SJSA1 (cell line): Measurements from ENCODE around the gene RTN4RL1. TPM values are rescaled to one million over a fixed set of nuclear protein-coding genes. Genes with fewer than 3 reads are reported as not detected.
A peak's percentile ranks its signal among the peaks of the same experiment; 100 is the strongest.

Source experiments
- DNase-seq, 2 experiments: peaks; one replicate each; pipeline ENCODE4 v3.0.0-alpha.2; 2015 to 2020; ENCODE audit warnings: low spot score in 2 of 2, low read depth in 1 of 2
- H3K27ac ChIP-seq: fragments of 250-450 bp; sonication (Bioruptor Pico); 2 replicates; pipeline ENCODE4 v1.5.1; 2020; ENCODE audit warnings: mild to moderate bottlenecking, moderate library complexity
- H3K27me3 ChIP-seq: fragments of 250-450 bp; sonication (Bioruptor Pico); replicated peaks from 2 replicates; pipeline ENCODE4 v1.5.1; 2020; ENCODE audit warnings: mild to moderate bottlenecking, moderate library complexity
- H3K36me3 ChIP-seq: fragments of 250-450 bp; sonication (Bioruptor Pico); 2 replicates; pipeline ENCODE4 v1.5.1; 2020; ENCODE audit warnings: mild to moderate bottlenecking
- H3K4me1 ChIP-seq: fragments of 250-450 bp; sonication (Bioruptor Pico); replicated peaks from 2 replicates; pipeline ENCODE4 v1.6.1; 2021; ENCODE audit warnings: mild to moderate bottlenecking
- H3K4me3 ChIP-seq: fragments of 250-450 bp; sonication (Bioruptor Pico); 2 replicates; pipeline ENCODE4 v1.5.1; 2020; ENCODE audit warnings: mild to moderate bottlenecking
- H3K9me3 ChIP-seq: fragments of 250-450 bp; sonication (Bioruptor Pico); replicated peaks from 2 replicates; pipeline ENCODE4 v1.5.1; 2020; ENCODE audit warnings: mild to moderate bottlenecking
- total RNA-seq: library from RNA; depleted of rRNA; stranded (reverse); fragments of >200 nt; shearing (Covaris generic); gene quantifications from 2 replicates; pipeline ENCODE4 v1.2.3, GENCODE V29; 2014

Gene RTN4RL1
- total RNA-seq, 1 experiment from 2014 or later = not detected

DNA sequence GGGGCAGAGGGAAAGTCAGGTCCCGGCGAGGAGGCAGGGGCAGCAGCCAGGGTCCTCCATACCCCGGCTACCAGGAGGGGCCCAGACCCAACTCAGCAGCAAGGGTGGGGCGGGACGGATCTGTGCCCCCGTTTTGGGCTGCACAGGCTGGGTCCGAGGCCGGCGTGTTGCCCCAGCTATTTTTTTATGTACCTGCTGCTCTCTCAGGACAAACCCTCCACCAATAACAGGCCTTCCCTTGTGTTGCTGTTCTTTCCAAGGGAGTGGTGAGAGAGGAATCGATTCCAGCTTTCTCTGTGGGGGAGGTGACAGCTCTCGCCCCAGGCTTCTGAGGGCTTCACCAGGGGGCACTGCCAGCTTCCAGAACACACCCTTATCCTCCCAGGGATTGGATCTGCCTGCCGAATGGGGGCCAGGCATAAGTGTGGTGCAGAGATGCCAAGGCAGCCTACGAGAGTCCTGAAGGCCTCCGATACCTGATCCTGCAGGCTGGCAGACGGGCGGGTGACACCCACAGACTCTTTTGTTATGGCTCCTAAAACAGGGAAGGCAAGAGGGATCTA, 22.3 kb downstream of the RTN4RL1 start:
- Histone ChIP-seq H3K27ac (no peak overlapping the region), H3K4me1 (peaks cover 12% of the 10 kb centered on the region), H3K27me3 (no peaks in the 10 kb centered on the region; the same call in 1 of the 2 replicates), H3K36me3 (no peaks in the 10 kb centered on the region), H3K9me3 (no peaks in the 10 kb centered on the region), H3K4me3 (no peak overlapping the region)
- no peak for DNase-seq

DNA sequence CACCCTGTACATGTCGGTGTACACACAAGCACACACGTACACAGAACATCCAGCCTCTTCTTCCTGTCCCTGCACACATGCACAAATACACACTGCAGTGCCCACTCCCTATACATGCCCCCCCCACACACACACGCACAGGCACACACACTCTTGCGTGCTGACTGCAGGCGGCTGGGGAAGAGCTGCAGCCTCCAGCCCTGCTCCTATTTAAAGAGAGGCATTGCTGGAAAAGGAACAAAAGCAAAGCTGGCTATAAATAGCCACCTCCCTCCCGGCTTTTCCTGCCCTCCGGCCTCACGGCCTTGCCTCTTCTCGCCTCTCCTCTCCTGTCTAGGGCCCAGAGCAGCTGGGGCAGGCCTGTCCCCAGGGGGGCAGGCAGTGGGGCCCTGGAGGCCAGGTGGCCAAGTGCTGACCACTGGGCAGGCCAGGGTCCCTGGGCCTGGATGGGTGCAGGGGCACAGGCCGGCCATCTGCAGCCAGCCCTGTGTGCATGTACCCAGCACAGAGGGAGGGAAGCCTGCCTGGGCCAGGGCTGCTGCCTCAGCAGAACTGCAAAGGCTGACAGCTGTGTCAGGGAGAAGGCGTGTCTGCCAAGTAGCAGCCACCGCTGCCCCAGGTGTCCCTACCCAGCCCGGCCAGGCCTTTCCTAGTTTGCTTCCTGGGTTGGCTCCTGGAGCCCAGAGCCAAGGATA, 25.4 kb downstream of the RTN4RL1 start:
- Histone ChIP-seq H3K4me1 (peaks cover 12% of the 10 kb centered on the region), H3K27me3 (no peaks in the 10 kb centered on the region; the same call in 1 of the 2 replicates), H3K27ac (no peak overlapping the region), H3K9me3 (no peaks in the 10 kb centered on the region), H3K36me3 (no peaks in the 10 kb centered on the region), H3K4me3 (no peak overlapping the region)
- peak in 1 of 2 experiments; percentile 19 for DNase-seq

DNA sequence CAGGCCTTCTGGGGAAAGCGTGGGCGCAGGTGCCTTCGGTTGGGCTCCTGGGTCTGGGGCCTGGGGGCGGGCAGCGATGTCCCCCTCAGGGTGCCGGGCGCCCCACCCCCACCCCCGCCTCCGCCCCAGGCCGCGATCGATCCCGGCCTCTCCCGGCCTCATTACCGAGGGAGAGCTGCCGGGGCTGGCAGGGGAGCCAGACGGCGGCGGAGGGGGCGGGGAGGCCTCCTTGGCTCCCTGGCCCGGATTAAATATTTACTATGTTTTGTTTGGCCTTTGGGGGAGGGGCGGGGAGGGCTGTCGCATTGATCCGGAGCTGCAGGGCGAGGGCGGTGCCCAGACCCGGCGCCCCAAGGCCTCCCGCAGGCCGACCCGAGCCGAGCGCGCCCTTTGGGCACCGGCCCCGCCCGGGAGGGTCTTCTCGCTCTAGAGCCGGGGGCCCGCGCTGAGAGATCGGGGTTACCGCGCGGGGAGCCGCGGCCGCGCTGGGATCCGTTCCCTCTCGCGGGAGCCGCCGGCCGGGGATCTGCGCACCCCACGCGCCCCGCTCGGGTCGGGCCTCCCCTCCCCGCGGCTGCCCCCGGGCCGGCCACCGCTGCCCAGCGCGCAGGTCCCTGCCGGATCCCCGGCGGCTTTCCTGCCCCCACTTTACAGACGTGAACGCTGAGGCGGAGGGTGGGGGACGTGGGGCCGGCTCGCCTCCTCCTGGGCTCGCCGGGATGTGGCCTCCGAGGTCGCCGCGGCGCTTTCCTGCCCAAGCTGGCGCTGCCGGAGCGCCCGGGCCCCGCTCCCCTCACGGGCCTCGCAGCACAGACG, 27.0 kb downstream of the RTN4RL1 start:
- Histone ChIP-seq H3K9me3 (no peaks in the 10 kb centered on the region), H3K36me3 (no peaks in the 10 kb centered on the region), H3K4me3 (no peak overlapping the region), H3K27ac (no peak overlapping the region), H3K27me3 (no peaks in the 10 kb centered on the region; the same call in 1 of the 2 replicates), H3K4me1 (peaks cover 12% of the 10 kb centered on the region)
- no peak for DNase-seq

DNA sequence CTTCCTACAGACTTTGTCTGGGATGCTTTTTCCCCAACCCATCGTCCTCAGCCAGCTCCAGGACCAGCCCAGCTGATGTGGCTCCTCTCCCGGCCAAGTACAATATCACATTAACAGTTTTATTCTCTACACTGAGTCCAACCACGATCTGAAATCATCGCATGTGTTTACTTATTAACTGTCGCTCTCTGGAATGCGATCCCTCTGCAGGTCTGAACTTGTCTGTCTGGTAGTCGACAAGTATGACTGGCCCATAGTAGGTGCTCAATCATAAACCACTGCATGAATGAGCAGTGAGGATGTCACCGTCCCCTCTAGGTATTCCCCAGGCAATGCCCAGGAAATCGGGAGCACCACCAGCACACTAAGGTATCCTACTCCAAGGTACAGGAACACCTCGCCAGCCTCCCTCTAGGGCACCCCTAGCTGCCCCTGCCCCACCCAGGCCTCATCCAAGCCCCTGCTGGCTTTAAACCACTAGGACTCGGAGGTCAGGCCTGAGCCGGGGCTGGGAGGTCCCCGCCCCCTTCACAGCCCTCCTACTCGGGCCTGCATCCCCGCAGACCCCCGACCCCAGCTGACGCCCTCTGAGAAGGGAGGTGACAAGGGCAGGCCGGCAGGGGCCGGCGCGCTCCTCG, 27.7 kb downstream of the RTN4RL1 start:
- Histone ChIP-seq H3K9me3 (no peaks in the 10 kb centered on the region), H3K4me3 (no peak overlapping the region), H3K36me3 (no peaks in the 10 kb centered on the region), H3K27ac (no peak overlapping the region), H3K4me1 (peaks cover 12% of the 10 kb centered on the region), H3K27me3 (no peaks in the 10 kb centered on the region; the same call in 1 of the 2 replicates)
- DNase-seq = no peak

DNA sequence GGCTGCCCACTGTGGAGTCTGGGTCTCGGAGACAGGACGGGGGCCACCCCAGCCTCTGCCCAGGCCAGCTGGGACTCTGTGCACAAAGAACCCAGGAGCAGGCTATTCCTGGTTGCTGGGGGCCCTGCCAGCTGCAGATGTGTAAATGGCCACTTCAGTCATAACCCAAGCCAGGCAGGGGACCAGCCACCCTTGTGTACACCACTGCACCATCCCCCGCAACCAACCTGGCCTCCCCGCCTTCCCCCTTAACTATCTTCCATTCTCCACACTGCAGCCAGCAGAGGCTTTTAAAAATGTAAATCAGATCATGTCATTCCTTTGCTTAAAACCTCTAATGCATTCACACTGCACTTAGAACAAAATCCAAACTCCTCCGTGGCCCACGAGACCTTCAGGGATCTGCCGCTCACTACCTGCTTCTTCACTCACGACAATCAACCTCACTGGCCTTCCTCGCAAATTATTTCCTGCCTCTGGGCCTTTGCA, 28.3 kb downstream of the RTN4RL1 start:
- Histone ChIP-seq H3K27me3 (no peaks in the 10 kb centered on the region; the same call in 1 of the 2 replicates), H3K9me3 (no peaks in the 10 kb centered on the region), H3K36me3 (no peaks in the 10 kb centered on the region), H3K27ac (no peak overlapping the region), H3K4me3 (no peak overlapping the region), H3K4me1 (peaks cover 12% of the 10 kb centered on the region)
- DNase-seq = no peak

DNA sequence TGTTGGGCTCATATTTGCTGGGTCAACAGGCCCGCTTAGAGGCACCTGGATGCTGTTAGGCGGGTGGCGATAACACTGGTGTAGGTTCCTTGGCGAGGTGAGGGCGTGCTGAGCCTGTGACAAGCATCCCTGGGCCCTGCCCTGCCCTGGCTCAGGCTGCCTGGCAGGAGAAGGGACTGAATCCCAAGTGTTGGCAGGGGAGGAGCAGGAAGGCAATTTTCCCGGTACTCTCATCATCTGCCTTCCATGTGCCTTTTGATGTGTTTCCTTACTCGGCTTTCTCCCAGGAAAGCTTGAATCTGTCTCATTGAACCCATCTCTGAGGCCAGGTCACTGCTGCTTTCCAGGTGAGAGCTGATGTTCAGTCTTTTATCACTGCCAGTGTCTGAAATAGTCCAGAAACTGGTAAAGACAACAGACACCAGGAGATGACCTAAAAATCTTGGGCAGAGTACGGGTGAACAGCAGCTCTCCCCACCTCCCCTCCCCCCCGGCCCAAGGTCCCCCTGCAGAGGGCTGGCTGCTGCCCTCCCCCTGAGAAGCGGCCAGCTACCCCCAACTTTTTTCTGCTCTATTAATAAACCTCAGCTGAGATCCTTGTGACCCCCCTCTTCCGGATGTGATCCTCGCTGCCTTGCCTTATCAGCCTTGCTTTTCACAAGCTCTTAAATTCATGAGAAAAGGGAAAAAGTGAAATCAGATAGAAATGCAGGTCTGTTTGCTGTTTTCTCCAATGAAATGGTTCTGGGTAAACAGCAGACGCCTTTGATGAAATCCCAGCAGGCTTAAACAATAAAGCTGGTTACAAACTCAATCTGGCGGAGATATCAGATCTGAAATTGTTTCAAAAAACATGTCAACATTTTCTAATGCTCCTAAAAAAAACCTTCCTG, 29.0 kb downstream of the RTN4RL1 start:
- H3K9me3 ChIP-seq = no peaks in the 10 kb centered on the region
- H3K27ac ChIP-seq = no peak overlapping the region
- H3K4me1 ChIP-seq = peaks cover 12% of the 10 kb centered on the region
- H3K36me3 ChIP-seq = no peaks in the 10 kb centered on the region
- no peak for DNase-seq
- no peaks in the 10 kb centered on the region; the same call in 1 of the 2 replicates for H3K27me3 ChIP-seq
- no peak overlapping the region for H3K4me3 ChIP-seq

DNA sequence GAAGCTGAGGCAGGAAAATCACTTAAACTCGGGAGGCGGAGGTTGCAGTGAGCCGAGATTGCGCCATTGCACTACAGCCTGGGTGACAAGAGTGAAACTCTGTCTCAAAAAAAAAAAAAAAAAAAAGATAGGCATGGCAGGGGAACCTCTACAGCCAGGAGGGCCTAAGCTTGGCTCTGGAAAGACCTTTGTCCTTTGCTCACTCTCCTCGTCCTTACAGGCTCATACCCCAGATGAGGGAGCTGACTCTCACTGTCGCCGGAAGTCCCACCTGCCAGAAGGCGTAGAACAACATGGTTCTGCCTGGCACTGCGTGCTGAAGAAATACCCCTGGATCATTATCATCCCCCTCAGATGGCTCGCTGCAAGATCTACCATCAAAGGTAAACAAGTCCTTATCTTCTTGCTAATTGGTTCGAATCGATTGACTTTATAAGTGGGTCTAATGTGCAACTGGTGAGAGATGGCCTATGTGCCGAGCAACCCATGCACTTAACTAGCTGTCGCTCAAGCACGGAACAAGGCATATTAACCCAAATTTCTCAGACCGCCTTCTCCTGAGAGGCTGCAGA, 29.7 kb downstream of the RTN4RL1 start:
- H3K4me3 ChIP-seq = no peak overlapping the region

DNA sequence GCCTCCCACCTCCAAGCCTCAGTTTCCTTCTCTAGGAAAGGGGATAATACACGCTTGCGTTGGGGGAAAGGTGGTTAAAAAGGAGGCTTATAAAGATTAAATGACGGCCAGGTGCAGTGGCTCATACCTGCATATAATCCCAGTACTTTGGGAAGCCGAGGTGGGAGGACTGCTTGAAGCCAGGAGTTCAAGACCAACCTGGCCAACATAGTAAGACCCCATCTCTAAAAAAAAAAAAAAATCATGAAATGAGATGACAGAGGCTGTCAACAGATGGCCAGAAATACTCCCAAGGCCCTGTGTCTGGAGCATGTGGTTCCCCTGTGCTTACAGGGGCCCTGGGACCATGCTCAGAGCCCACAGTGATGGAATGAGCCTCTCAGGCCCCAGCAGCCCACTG, 30.4 kb downstream of the RTN4RL1 start:
- H3K4me1 ChIP-seq = peaks cover 8% of the 10 kb centered on the region
- no peak overlapping the region for H3K4me3 ChIP-seq
- no peaks in the 10 kb centered on the region for H3K9me3 ChIP-seq
- H3K27me3 ChIP-seq = no peaks in the 10 kb centered on the region; the same call in 1 of the 2 replicates
- no peak overlapping the region for H3K27ac ChIP-seq
- DNase-seq = no peak
- H3K36me3 ChIP-seq = no peaks in the 10 kb centered on the region

More for the DNA sequence above, 29.7 kb downstream of the RTN4RL1 start:
- Histone ChIP-seq H3K4me1 (peaks cover 12% of the 10 kb centered on the region), H3K27me3 (no peaks in the 10 kb centered on the region; the same call in 1 of the 2 replicates), H3K9me3 (no peaks in the 10 kb centered on the region), H3K27ac (no peak overlapping the region), H3K36me3 (no peaks in the 10 kb centered on the region)
- no peak for DNase-seq

DNA sequence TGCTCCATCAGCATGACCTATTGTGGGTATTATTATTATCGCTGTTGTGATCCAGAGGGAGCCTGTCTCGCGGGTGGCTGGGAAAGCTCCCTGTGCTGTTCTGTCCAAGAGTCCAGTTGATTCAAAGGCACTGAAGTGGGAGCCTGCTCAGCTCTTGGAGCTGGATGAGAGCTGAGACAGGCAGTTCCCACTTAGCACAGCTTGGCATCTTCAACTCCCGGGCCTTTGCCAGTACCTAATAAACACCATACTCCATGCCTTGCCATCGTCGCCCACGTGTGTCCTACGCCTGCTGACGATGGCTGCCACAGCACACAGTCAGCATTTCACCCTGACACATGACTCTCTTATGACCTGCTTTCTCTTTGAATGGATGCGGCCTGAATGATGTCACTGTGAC, 32.6 kb downstream of the RTN4RL1 start:
- Histone ChIP-seq H3K27ac (no peak overlapping the region), H3K27me3 (no peaks in the 10 kb centered on the region), H3K36me3 (no peaks in the 10 kb centered on the region), H3K9me3 (no peaks in the 10 kb centered on the region), H3K4me3 (no peak overlapping the region), H3K4me1 (peaks cover 16% of the 10 kb centered on the region)
- DNase-seq = no peak

DNA sequence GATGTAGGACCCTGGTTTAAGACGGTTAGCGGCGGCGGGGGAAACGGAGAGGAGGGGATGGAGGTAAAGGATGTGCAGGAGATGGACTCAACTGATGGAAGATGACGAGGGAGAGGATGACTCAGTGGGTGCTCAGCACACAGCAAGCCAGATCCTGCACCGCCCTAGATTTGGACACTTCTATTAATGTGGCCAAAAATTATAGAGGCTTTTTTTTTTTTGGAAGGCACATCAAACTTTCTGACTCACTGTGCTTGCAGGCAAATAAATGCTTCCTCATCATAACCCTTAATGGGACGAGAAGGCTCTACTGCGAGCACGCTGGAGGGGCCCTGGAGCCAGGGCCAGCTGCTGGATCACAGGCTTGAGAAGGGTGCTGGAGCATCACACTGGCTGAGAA, 36.0 kb downstream of the RTN4RL1 start:
- Histone ChIP-seq H3K4me1 (peaks cover 16% of the 10 kb centered on the region), H3K27me3 (no peaks in the 10 kb centered on the region), H3K27ac (0 out of 2 replicates have a peak overlapping the region, but pooled peaks have one; percentile 34), H3K9me3 (no peaks in the 10 kb centered on the region), H3K4me3 (no peak overlapping the region), H3K36me3 (no peaks in the 10 kb centered on the region)
- peak; percentile 52 to 68 for DNase-seq

DNA sequence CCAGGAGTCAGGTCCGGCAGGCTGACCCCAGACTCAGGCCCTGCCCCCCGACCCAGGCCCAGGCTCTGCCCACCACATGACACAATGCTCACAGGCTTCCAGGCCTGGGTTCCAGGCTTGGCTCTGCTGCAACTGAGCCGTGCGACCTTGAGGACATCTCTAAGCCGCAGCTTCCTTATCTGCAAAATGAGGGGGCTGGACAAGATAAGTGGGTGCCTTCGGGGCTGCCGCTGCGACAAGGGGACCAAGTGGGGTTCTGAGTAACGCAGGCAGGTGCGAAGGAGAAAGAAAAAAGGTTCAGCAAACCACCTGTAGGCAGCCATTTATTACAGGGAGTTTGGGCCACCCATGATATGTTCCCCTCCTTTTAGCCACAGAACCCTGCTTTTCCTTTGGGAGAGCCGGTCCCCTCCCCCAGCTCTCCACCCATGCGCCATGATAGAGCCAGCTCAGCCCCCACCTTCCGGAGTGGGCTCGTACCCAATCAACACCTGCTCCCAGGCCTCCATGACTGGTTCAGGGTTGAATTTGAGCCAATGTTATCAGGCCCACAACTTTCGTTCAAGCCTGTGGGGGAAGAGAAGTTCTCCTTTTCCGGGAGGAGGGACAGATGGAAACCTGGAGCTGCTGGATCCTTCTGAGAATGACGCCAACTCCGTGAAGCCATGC, 38.2 kb downstream of the RTN4RL1 start:
- Histone ChIP-seq H3K27me3 (no peaks in the 10 kb centered on the region), H3K9me3 (no peaks in the 10 kb centered on the region), H3K27ac (no peak overlapping the region), H3K36me3 (no peaks in the 10 kb centered on the region), H3K4me1 (peaks cover 16% of the 10 kb centered on the region), H3K4me3 (no peak overlapping the region)
- DNase-seq = no peak

DNA sequence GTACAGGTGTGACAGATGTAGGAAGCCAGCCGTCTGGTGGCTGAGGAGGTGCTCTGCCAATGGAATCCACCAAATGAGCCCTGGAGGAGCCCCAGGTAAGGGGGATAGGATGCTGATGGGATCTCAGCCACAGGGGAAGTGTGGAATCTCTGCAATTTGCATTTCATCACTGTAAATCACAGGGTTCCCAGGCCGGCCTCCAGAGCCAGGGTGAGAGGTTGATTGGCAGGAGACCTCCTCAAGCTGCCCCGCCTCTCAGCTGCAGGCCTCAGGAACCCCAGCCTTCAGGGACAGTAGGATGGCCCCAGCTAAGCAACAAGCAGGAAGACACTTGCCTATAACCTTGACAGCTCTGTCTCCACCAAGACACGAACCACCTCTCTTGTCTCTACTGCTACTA, 39.4 kb downstream of the RTN4RL1 start:
- no peak for DNase-seq
- H3K4me3 ChIP-seq = no peak overlapping the region

More for the DNA sequence above, 39.4 kb downstream of the RTN4RL1 start:
- H3K4me1 ChIP-seq = peaks cover 16% of the 10 kb centered on the region
- no peak overlapping the region for H3K27ac ChIP-seq
- H3K27me3 ChIP-seq = no peaks in the 10 kb centered on the region
- no peaks in the 10 kb centered on the region for H3K9me3 ChIP-seq
- no peaks in the 10 kb centered on the region for H3K36me3 ChIP-seq
